LNCAP (cell line): ENCODE results near the gene METAP1D.

Experiments used
- TF ChIP-seq, protein P1 (sequence below): fragments of 450-650 bp; IDR thresholded peaks from 2 replicates; pipeline ENCODE4 v1.5.1; 2017; ENCODE audit warnings: mild to moderate bottlenecking

METAP1D gene

DNA sequence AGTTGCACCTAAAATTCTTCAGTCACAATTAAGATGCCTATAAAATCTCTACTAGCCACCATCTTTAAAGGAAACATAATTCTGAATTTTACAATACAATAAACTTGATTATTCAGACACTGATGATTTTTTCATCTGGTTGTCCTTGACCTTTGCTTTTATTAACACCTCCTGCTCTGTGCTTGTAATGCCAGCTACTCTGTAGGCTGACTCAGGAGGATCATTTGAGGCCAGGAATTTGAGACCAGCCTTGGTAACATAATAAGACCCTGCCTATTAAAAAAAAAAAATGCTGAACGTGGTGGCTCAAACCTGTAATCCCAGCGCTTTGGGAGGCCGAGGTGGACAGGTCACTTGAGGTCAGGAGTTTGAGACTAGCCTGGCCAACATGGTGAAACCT is 39.2 kb upstream of the METAP1D start:
- TF ChIP-seq, protein P1, sequence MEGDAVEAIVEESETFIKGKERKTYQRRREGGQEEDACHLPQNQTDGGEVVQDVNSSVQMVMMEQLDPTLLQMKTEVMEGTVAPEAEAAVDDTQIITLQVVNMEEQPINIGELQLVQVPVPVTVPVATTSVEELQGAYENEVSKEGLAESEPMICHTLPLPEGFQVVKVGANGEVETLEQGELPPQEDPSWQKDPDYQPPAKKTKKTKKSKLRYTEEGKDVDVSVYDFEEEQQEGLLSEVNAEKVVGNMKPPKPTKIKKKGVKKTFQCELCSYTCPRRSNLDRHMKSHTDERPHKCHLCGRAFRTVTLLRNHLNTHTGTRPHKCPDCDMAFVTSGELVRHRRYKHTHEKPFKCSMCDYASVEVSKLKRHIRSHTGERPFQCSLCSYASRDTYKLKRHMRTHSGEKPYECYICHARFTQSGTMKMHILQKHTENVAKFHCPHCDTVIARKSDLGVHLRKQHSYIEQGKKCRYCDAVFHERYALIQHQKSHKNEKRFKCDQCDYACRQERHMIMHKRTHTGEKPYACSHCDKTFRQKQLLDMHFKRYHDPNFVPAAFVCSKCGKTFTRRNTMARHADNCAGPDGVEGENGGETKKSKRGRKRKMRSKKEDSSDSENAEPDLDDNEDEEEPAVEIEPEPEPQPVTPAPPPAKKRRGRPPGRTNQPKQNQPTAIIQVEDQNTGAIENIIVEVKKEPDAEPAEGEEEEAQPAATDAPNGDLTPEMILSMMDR = no peak

DNA sequence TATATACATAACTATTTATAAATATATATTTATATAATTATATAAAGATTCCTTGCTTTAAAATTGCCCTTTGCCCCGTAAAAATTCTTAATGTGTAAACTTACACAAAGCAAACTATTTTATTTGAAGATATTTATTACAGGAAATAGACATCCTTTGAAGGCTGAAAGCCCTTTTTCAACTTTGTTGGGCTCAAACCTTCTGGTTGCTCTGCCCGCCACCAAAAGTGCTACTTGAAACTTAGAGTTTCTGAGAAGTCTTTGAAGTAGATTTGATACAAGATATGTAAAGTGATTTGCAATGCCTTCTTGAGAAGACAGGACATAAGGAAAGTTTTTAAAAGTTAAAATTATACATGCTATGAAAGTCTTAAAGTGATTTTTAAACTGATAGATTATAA is 36.6 kb upstream of the METAP1D start:
- TF ChIP-seq, protein P1 = no peak

DNA sequence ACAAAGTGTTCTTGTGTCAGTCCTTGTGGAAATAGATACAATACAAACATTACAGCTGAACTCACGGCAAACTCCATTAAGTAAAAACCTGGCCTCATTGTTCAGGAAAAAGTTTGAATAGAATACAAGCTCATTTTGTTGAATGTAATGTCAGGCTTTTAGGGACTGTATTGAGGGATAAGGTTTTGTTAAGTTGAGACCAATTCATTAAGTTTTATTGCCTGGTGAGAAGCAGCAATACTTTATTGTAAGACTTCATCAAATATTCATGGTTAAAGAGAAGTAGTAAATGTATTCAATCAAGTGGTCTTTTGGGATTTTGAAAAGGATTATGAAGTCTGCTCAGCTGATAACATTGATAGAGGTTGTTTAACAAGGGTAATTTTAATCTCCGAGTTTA is 35.4 kb upstream of the METAP1D start:
- TF ChIP-seq, protein P1 = no peak

DNA sequence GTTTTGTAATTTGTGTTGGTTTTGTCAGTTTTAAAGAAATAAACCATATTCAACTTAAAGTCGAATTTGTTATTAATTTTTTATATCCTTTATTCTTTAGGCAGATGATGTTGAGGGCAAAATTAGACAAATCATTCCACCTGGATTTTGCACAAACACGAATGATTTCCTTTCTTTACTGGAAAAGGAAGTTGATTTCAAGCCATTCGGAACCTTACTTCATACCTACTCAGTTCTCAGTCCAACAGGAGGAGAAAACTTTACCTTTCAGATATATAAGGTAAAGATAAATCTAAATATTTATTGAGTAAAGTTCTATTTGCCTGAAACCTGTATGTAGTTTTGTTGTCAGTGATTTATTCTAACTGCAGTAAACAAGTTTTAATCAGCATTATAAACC is 34.5 kb upstream of the METAP1D start:
- TF ChIP-seq, protein P1 = no peak

DNA sequence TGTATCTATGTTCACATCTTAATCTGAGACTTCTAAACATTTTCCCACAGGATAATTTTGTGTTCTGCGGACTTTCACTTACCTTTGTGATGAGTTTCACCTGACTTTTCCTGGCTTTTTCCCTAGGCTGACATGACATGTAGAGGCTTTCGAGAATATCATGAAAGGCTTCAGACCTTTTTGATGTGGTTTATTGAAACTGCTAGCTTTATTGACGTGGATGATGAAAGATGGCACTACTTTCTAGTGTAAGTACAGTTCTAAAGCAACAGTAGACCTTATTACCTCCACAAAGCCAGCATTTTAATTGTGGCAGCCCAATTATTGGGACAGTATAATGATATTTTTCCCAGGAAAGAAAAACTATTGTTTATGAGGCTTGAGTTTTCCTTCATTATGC is 34.1 kb upstream of the METAP1D start:
- TF ChIP-seq, protein P1 = no peak

DNA sequence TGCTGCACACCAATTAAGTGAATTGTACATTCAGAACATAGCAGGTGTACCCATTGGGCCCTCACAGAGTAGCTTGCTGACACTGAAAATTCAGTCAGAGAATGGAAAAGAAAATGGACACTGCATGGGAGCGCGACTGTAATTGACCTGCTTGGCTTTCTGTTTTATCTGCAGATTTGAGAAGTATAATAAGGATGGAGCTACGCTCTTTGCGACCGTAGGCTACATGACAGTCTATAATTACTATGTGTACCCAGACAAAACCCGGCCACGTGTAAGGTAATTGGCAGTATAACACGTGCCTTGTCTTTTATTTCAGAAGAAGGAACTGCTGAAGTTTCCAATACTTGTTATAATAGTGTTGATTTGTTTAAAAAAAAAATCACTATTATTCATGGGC is 33.5 kb upstream of the METAP1D start:
- TF ChIP-seq, protein P1 = no peak

DNA sequence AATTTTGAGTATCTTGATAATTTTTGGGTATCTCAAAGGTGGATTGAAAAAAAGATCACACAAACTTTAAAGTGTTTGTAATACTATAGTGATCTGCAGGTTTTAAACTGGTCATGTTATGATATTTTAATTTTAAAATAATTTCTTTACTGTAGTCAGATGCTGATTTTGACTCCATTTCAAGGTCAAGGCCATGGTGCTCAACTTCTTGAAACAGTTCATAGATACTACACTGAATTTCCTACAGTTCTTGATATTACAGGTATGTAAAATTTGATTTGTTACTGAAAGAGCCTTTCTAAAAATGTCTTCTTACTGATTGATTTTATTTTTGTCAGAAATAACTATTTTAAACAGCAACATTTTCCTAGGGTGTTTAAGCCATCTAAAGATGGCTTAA is 33.1 kb upstream of the METAP1D start:
- TF ChIP-seq, protein P1 = no peak

DNA sequence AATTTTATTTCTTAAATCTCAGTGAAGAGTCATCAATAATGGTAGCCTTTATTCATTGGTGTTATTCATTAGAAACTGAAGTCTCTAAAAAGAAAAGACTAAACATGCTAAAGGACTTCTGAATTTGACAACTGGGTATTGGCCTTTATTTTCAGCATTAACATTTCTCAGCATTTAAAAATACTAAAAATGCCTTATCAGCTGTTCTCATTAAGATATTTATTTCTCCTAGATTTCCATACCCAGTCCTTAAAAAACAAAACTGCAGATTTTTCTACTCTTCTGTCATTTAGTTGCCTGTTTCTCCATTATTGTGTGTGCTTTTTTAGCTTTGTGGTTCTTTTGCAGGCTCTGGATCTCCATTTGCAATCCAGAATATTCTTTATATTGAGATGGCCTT is 31.2 kb upstream of the METAP1D start:
- TF ChIP-seq, protein P1 = no peak
